BJ (cell line): Measurements from ENCODE around the gene UBQLNL. TPM values are rescaled to one million over a fixed set of nuclear protein-coding genes. Genes with fewer than 3 reads are reported as not detected.

ENCODE experiments used
- CTCF ChIA-PET: fragments of 350-600 bp; formaldehyde crosslinking; extraction: SDS; loops from one replicate; lab custom pipeline; 2021; ENCODE audit warnings: antibody characterized with exemption, inconsistent platforms; lab: Yijun Ruan, JAX
- POLR2A ChIA-PET: fragments of 300-600 bp; sonication (Branson Sonifier 250); formaldehyde crosslinking; extraction: SDS; loops from one replicate; lab custom pipeline; 2021; ENCODE audit warnings: antibody characterized with exemption; lab: Charles Lee
- DNase-seq: peaks from one replicate; pipeline ENCODE4 v3.0.0-alpha.2; 2011; ENCODE audit warnings: low read depth
- H3K27me3 ChIP-seq: 2 replicates; pipeline ENCODE4 v1.6.0; 2011; ENCODE audit warnings: low read length; ENCODE audit not compliant: control insufficient read depth, insufficient read depth
- H3K36me3 ChIP-seq: 2 replicates; pipeline ENCODE4 v1.5.1; 2011; ENCODE audit warnings: low read length; ENCODE audit not compliant: control insufficient read depth, insufficient read depth
- H3K4me3 ChIP-seq: 2 replicates; pipeline ENCODE4 v1.5.1; 2011; ENCODE audit warnings: low read depth, mild to moderate bottlenecking, control low read depth, low read length
- CTCF ChIP-seq: IDR thresholded peaks from 2 replicates; pipeline ENCODE4 v1.5.1; 2011; ENCODE audit warnings: low read depth, mild to moderate bottlenecking, control low read depth, inconsistent platforms, low read length, moderate library complexity; ENCODE audit not compliant: insufficient read depth
- polyA plus RNA-seq: library from polyadenylated mRNA; depleted of rRNA; stranded (reverse); fragments of >200 nt; gene quantifications from 2 replicates; pipeline ENCODE4 v1.2.3, GENCODE V29; 2011

Gene UBQLNL
- polyA plus RNA-seq, 1 experiment, result 0.31 TPM

GRCh38 chr11:5550440-5551095 lies 34.1 kb upstream of the UBQLNL start:
- no peaks in the 10 kb centered on the region for H3K36me3 ChIP-seq
- ChIA-PET CTCF (no interaction called here), POLR2A (no interaction called here)
- no peaks in the 10 kb centered on the region for H3K27me3 ChIP-seq
- TF ChIP-seq CTCF, result no peak
- no peak overlapping the region for H3K4me3 ChIP-seq
- DNase-seq, result peak; percentile 51

GRCh38 chr11:5548440-5548839 lies 31.9 kb upstream of the UBQLNL start, which contains the start of gene OR52H1:
Gene OR52H1, minus strand, starts transcription at chr11:5548540. Its CDS starts 3,035 bp downstream, at chr11:5545505.
- Histone ChIP-seq H3K4me3 (no peak within 1 kb of the TSS), H3K27me3 (no peaks in the 10 kb centered on the region), H3K36me3 (no peaks in the 10 kb centered on the region)
- TF ChIP-seq CTCF, result no peak
- no peak for DNase-seq
- CTCF ChIA-PET, result no interaction called here
- POLR2A ChIA-PET, result no interaction called here

GRCh38 chr11:5547982-5548381 lies 31.5 kb upstream of the UBQLNL start:
- H3K27me3 ChIP-seq, result no peaks in the 10 kb centered on the region
- no peak for DNase-seq
- CTCF ChIA-PET, result interaction anchor here (0.6 kb wide), 1 partner anchor 79 kb away, joined by 4 read pairs; no protein-coding TSS in a partner anchor
- no peak for TF ChIP-seq CTCF
- no peak overlapping the region for H3K4me3 ChIP-seq
- no peaks in the 10 kb centered on the region for H3K36me3 ChIP-seq
- POLR2A ChIA-PET, result no interaction called here

- no peak for DNase-seq
- H3K36me3 ChIP-seq, result no peaks in the 10 kb centered on the region
- TF ChIP-seq CTCF, result no peak
- H3K27me3 ChIP-seq, result no peaks in the 10 kb centered on the region
- POLR2A ChIA-PET, result no interaction called here
- no peak overlapping the region for H3K4me3 ChIP-seq
- CTCF ChIA-PET, result no interaction called here
Observed at GRCh38 chr11:5546457-5546856, 30.0 kb upstream of the UBQLNL start.

- POLR2A ChIA-PET, result no interaction called here
- H3K36me3 ChIP-seq, result no peaks in the 10 kb centered on the region
- no peaks in the 10 kb centered on the region for H3K27me3 ChIP-seq
- TF ChIP-seq CTCF, result no peak
- no peak for DNase-seq
- CTCF ChIA-PET, result no interaction called here
- H3K4me3 ChIP-seq, result no peak overlapping the region
Observed at GRCh38 chr11:5541427-5541826, 24.9 kb upstream of the UBQLNL start.
